ENCODE measurements around the gene CCDC82. TPM values are rescaled to one million over a fixed set of nuclear protein-coding genes. Genes with fewer than 3 reads are reported as not detected.
"Not testable (repeated sequence)": the region's sequence is repeated elsewhere in the genome, so short reads cannot be mapped to it uniquely, and the experiment has no call there.

CCDC82 gene
- 34.1 TPM for polyA plus RNA-seq (2012; ENCODE audit: insufficient read depth, insufficient read length)

- DNase-seq (ENCODE audit: low read depth, low spot score) = peak; percentile 89
Observed at GRCh38 chr11:96389720-96390487, at the start of gene CCDC82, which contains the start of gene JRKL. Gene CCDC82 (minus strand): TSS chr11:96389912. CDS start chr11:96384747, 5,165 bp downstream. Gene JRKL (plus strand): TSS chr11:96390013. CDS start chr11:96390650, 637 bp downstream.

DNA sequence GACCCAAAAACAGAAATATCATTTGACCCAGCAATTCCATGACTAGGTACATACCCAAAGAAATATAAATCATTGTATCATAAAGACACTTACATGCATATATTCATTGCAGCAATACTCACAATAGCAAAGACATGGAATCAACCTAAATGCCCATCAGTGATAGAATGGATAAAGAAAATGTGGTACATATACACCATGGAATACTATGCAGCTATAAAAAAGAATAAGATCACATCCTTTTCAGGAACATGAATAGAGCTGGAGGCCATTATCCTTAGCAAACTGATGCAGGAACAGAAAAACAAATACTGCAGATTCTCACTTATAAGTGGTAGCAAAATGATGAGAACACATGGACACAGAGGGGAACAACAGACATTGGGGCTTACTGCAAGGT, 42.9 kb upstream of the CCDC82 start:
- not testable (repeated sequence) for H3K4me3 ChIP-seq (ENCODE audit: low read length); DNase-seq (ENCODE audit: low read depth, low spot score)

More at GRCh38 chr11:96389720-96390487, at the start of gene CCDC82, which contains the start of gene JRKL:
- peak within 1 kb of the TSS; percentile 85 for H3K4me3 ChIP-seq (ENCODE audit: low read length)

DNA sequence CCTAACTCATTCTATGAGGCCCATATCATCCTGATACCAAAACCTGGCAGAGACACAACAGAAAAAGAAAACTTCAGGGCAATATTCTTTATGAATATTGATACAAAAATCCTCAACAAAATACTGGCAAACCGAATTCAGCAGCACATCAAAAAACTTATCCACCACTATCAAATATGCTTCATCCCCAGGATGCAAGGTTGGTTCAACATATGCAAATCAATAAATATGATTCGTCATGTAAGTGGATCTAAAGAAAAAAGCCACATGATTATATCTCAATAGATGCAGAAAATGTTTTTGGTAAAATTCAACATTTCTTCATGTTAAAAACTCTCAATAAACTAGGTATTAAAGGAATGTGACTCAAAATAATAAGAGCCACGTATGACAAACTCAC, 41.0 kb upstream of the CCDC82 start:
- no peak for DNase-seq (ENCODE audit: low read depth, low spot score)

GRCh38 chr11:96424693-96425092, 35.0 kb upstream of the CCDC82 start:
- no peak overlapping the region for H3K4me3 ChIP-seq (ENCODE audit: low read length)
- no peak for DNase-seq (ENCODE audit: low read depth, low spot score)

More for the DNA sequence above, 41.0 kb upstream of the CCDC82 start:
- H3K4me3 ChIP-seq (ENCODE audit: low read length) = no peak overlapping the region

- DNase-seq (ENCODE audit: low read depth, low spot score) = no peak
- no peak overlapping the region for H3K4me3 ChIP-seq (ENCODE audit: low read length)
Observed at GRCh38 chr11:96413408-96413807, 23.7 kb upstream of the CCDC82 start.

- no peak overlapping the region for H3K4me3 ChIP-seq (ENCODE audit: low read length)
- DNase-seq (ENCODE audit: low read depth, low spot score) = no peak
Observed at GRCh38 chr11:96412761-96413381, 23.2 kb upstream of the CCDC82 start.

DNA sequence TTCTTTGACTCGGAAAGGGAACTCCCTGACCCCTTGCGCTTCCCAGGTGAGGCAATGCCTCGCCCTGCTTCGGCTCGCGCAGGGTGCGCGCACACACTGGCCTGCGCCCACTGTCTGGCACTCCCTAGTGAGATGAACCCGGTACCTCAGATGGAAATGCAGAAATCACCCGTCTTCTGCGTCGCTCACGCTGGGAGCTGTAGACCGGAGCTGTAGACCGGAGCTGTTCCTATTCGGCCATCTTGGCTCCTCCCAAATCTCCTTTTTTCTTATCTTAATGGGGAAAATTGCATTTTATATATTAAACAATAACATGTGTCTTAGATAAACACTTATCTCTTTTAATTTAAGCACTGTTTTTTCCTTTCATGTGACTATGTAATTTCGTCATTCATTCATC, 21.7 kb upstream of the CCDC82 start:
- H3K4me3 ChIP-seq (ENCODE audit: low read length); DNase-seq (ENCODE audit: low read depth, low spot score): not testable (repeated sequence)

- no peak for DNase-seq (ENCODE audit: low read depth, low spot score)
- H3K4me3 ChIP-seq (ENCODE audit: low read length) = no peak overlapping the region
Observed at GRCh38 chr11:96400697-96401096, 11.0 kb upstream of the CCDC82 start.

DNA sequence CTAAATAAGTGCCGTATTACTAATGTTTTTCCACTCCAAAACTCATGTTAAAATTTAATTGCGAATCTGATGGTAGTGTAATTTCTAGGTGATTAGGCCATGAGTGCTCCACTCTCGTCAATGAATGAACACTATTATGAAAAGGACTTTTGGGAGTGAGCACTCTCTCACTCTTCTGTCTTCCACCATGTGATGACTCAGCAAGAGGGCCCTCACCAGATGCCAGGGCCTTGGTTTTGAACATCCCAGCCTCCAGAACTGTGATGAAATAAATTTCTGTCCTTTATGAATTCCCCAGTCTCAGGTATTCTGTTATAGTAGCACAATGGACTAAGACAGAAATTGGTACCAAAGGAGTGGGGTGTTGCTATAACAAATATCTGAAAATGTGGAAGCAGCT, 8.2 kb upstream of the CCDC82 start:
- no peak overlapping the region for H3K4me3 ChIP-seq (ENCODE audit: low read length)
- no peak for DNase-seq (ENCODE audit: low read depth, low spot score)

DNA sequence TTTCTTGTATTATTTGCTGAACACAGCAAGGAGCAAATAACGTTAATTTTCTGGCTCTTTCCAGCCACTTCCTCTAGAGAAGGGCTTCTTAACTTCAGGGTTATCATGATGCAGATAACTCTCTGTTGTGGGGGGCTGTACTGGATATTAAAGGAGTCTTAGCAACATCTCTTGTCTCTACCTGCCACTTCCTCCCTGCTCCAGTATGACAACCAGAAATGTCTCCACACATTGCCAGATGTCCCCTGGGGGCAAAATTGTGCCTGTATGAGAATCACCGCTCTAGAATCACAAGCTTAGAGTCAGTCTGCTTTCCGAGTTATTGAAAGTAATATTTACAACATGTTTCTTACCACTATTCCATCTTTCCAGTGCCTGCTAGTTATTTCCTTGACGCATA, 6.9 kb upstream of the CCDC82 start:
- peak; percentile 78 for DNase-seq (ENCODE audit: low read depth, low spot score)

GRCh38 chr11:96394773-96395172, 5.1 kb upstream of the CCDC82 start:
- no peak overlapping the region for H3K4me3 ChIP-seq (ENCODE audit: low read length)
- DNase-seq (ENCODE audit: low read depth, low spot score) = no peak

More for the DNA sequence above, 6.9 kb upstream of the CCDC82 start:
- H3K4me3 ChIP-seq (ENCODE audit: low read length) = no peak overlapping the region

GRCh38 chr11:96393753-96394348, 4.1 kb upstream of the CCDC82 start:
- no peak overlapping the region for H3K4me3 ChIP-seq (ENCODE audit: low read length)
- DNase-seq (ENCODE audit: low read depth, low spot score) = peak; percentile 39

DNA sequence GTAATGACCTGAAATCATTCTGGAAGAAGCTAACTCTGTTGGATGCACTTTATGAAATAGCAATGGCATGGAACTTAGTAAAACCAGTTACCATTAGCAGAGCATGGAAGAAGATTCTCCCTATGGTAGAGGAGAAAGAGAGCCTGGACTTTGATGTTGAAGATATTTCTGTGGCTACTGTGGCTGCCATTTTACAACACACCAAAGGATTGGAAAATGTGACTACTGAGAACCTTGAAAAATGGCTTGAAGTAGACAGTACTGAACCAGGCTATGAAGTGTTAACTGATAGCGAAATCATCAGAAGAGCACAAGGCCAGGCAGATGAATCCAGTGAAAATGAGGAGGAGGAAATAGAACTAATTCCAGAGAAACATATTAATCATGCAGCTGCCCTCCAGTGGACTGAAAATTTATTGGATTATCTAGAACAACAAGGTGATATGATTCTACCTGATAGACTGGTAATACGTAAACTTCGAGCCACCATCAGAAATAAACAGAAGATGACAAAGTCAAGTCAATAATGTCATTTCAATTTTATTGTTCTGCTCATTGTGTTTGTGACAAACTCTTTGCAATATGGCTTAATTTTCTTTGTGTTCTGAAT, 2.1 kb upstream of the CCDC82 start:
- no peak for DNase-seq (ENCODE audit: low read depth, low spot score)
- H3K4me3 ChIP-seq (ENCODE audit: low read length) = no peak overlapping the region

DNA sequence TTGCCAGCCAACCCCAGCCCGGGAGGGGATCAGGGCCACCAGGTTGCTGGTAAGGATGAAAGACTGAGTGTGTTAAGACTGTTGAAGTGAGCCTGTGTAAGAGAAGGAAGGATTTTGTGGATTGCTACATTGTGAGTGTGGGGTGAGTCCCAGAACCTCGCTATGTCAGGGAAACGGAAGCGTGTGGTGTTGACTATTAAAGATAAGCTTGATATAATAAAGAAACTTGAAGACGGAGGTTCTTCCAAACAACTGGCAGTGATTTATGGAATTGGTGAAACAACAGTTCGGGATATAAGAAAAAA, 728 bp upstream of the CCDC82 start:
- H3K4me3 ChIP-seq (ENCODE audit: low read length) = peak overlapping the region; percentile 85
- DNase-seq (ENCODE audit: low read depth, low spot score) = no peak

- peak overlapping the region; percentile 85 for H3K4me3 ChIP-seq (ENCODE audit: low read length)
- DNase-seq (ENCODE audit: low read depth, low spot score) = no peak
Observed at GRCh38 chr11:96388891-96389719, 607 bp downstream of the CCDC82 start.

- no peak overlapping the region for H3K4me3 ChIP-seq (ENCODE audit: low read length)
- no peak for DNase-seq (ENCODE audit: low read depth, low spot score)
Observed at GRCh38 chr11:96385187-96385586, 4.5 kb downstream of the CCDC82 start.

GRCh38 chr11:96384156-96384555, 5.6 kb downstream of the CCDC82 start:
- no peak for DNase-seq (ENCODE audit: low read depth, low spot score)
- H3K4me3 ChIP-seq (ENCODE audit: low read length) = no peak overlapping the region

- H3K4me3 ChIP-seq (ENCODE audit: low read length) = no peak overlapping the region
- no peak for DNase-seq (ENCODE audit: low read depth, low spot score)
Observed at GRCh38 chr11:96376796-96377195, 12.9 kb downstream of the CCDC82 start.

- no peak for DNase-seq (ENCODE audit: low read depth, low spot score)
- no peak overlapping the region for H3K4me3 ChIP-seq (ENCODE audit: low read length)
Observed at GRCh38 chr11:96373826-96374225, 15.9 kb downstream of the CCDC82 start.

All from Jurkat, Clone E6-1 (cell line).